Kidney (tissue), 14 donors: ENCODE data around the gene CCDC138. TPM values are rescaled to one million over a fixed set of nuclear protein-coding genes. Genes with fewer than 3 reads are reported as not detected.
A peak's percentile ranks its signal among the peaks of the same experiment; 100 is the strongest.

Experiments
- DNase-seq, 5 donors: peaks; one replicate each; pipeline ENCODE4 v3.0.0-alpha.2; 2013 to 2020
- FAIRE-seq: peaks from 2 replicates; lab custom pipeline; 2012; peaks lifted over from hg19 to GRCh38; lab: Jason Lieb, UNC
- H3K27ac ChIP-seq, 2 donors: one replicate each; pipeline ENCODE4 v1.7.0; 2013; ENCODE audit warnings: low read depth in 2 of 2, low read length in 2 of 2, inconsistent platforms in 1 of 2
- H3K27me3 ChIP-seq: one replicate; pipeline ENCODE4 v1.7.1; 2013; ENCODE audit warnings: low read length, inconsistent platforms; ENCODE audit not compliant: control insufficient read depth, insufficient read depth
- H3K36me3 ChIP-seq, 3 donors: one replicate each; pipeline versions ENCODE4 v1.7.0 to v1.7.1; 2013; ENCODE audit warnings: low read length in 3 of 3, control low read depth in 1 of 3, inconsistent platforms in 1 of 3; ENCODE audit not compliant: insufficient read depth in 3 of 3, control insufficient read depth in 2 of 3
- H3K4me1 ChIP-seq, 3 donors: one replicate each; pipeline versions ENCODE4 v1.7.0 to v1.7.1; 2013; ENCODE audit warnings: low read length in 3 of 3, inconsistent platforms in 1 of 3, low read depth in 1 of 3; ENCODE audit not compliant: control insufficient read depth in 2 of 3, insufficient read depth in 2 of 3
- H3K4me3 ChIP-seq, 3 donors: one replicate each; pipeline versions ENCODE4 v1.7.0 to v1.8.1; 2013; ENCODE audit warnings: low read length in 3 of 3, control low read depth in 1 of 3, inconsistent platforms in 1 of 3
- H3K9ac ChIP-seq, 3 donors: one replicate each; pipeline versions ENCODE4 v1.7.0 to v1.7.1; 2013; ENCODE audit warnings: low read length in 3 of 3, control low read depth in 1 of 3, inconsistent platforms in 1 of 3
- H3K9me3 ChIP-seq, 3 donors: one replicate each; pipeline versions ENCODE4 v1.7.0 to v1.7.1; 2013; ENCODE audit warnings: low read length in 3 of 3, control low read depth in 1 of 3, inconsistent platforms in 1 of 3; ENCODE audit not compliant: control insufficient read depth in 2 of 3, insufficient read depth in 1 of 3
- intact Hi-C: fragments of 100-400 bp; cut with DNase I; formaldehyde crosslinking; loops from one replicate; pipeline ENCODE4 v1.11.1; 2022
- polyA plus RNA-seq: library from polyadenylated mRNA; stranded (reverse); fragments of 350-450 nt; fragmentation: Illumina TruSeq; extraction: RNeasy Lipid Tissue Mini Kit (QIAGEN cat#74804); gene quantifications from one replicate; pipeline ENCODE4 v1.2.3, GENCODE V29; 2014; ENCODE audit warnings: low read depth, low replicate concordance; ENCODE audit not compliant: insufficient read depth
- total RNA-seq: library from RNA; stranded (reverse); fragmentation: NEBNext Ultra II Directional; extraction: Animal tissue kit (Norgen Biotek cat#: 25700); gene quantifications from one replicate; pipeline ENCODE4 v1.2.1, GENCODE V29; 2021
- TF ChIP-seq, protein P1 (sequence below): IDR thresholded peaks from 3 replicates; pipeline ENCODE4 v1.5.1; 2012; ENCODE audit warnings: mild to moderate bottlenecking, moderate library complexity, borderline replicate concordance; ENCODE audit not compliant: insufficient read depth; ENCODE audit errors: extremely low read depth
- donor health status: control.
- donor health status: control.
- donor health status: control.
- donor health status: control.
- donor health status: control.
- donor health status: DM: yes; HTN: yes; CAD: no.
- donor health status: Normal renal cell carcinoma (clear cell type).

Gene CCDC138
- total and polyA plus RNA-seq, 2 donors from 2014 or later = 1.3 to 3.2 TPM

DNA sequence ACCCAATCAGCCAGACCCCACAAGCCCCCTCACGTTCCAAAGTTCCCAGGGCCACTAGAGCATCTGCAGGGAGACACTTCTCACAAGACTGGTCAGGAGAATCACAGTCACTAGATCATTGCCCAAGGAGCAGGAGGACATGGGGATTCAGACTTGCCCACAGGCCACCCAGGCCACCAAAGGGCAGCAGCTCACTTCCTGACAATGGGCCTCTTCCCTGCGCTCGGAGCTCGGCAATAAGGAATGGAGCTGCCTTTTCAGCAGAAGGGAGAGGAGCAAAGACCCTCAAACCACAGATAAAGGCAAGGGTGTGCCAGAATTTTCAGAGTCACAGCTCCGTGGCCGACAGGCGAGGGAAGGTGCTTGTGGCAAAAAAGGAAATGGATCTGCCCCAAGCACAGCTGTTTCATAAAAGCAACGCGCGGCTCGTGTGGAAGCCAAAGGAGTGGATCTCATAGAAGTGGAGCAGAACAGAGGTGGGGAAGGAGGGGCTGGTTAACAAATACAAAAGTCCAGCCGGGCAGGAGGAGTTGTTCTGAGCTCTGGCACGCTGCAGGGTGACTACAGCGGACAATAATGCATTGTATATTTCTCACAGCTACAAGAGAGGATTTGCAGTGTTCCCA, 130.3 kb downstream of the CCDC138 start:
- FAIRE-seq (no peak), DNase-seq (peak in 3 of 5 donors; percentile 33 to 53 (median 52))
- Histone ChIP-seq H3K9me3 (no peaks in the 10 kb centered on the region), H3K27me3 (no peaks in the 10 kb centered on the region), H3K4me1 (no peaks in the 10 kb centered on the region), H3K9ac (no peak overlapping the region), H3K36me3 (no peaks in the 10 kb centered on the region), H3K27ac (no peak overlapping the region), H3K4me3 (no peak overlapping the region)
- intact Hi-C loops = no loop called here
- TF ChIP-seq, protein P1, sequence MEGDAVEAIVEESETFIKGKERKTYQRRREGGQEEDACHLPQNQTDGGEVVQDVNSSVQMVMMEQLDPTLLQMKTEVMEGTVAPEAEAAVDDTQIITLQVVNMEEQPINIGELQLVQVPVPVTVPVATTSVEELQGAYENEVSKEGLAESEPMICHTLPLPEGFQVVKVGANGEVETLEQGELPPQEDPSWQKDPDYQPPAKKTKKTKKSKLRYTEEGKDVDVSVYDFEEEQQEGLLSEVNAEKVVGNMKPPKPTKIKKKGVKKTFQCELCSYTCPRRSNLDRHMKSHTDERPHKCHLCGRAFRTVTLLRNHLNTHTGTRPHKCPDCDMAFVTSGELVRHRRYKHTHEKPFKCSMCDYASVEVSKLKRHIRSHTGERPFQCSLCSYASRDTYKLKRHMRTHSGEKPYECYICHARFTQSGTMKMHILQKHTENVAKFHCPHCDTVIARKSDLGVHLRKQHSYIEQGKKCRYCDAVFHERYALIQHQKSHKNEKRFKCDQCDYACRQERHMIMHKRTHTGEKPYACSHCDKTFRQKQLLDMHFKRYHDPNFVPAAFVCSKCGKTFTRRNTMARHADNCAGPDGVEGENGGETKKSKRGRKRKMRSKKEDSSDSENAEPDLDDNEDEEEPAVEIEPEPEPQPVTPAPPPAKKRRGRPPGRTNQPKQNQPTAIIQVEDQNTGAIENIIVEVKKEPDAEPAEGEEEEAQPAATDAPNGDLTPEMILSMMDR = no peak

DNA sequence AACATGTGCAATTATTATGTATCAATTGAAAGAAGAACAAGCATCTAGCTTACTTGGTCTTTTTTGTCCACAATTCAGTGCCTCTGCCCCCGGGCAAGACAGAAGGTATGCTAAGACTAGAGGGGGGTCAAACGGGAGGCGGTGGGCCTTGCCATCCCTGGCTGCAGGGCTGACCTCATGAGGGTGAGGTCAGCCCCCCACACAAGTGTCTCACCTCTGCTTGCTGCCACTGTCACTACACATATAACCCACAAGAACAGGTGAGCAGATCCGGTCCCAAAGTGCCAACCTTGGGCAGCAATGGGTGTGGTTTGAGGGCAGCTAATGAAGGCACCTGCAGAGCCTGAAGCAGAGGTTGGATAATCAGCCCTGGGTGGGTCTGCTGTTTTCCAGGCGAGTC, 131.0 kb downstream of the CCDC138 start:
- FAIRE-seq (no peak), DNase-seq (peak in 1 of 5 donors; percentile 31)
- Histone ChIP-seq H3K4me3 (no peak overlapping the region), H3K27me3 (no peaks in the 10 kb centered on the region), H3K9ac (no peak overlapping the region), H3K36me3 (no peaks in the 10 kb centered on the region), H3K9me3 (no peaks in the 10 kb centered on the region), H3K4me1 (no peaks in the 10 kb centered on the region), H3K27ac (no peak overlapping the region)
- intact Hi-C loops = no loop called here
- TF ChIP-seq, protein P1 = no peak

DNA sequence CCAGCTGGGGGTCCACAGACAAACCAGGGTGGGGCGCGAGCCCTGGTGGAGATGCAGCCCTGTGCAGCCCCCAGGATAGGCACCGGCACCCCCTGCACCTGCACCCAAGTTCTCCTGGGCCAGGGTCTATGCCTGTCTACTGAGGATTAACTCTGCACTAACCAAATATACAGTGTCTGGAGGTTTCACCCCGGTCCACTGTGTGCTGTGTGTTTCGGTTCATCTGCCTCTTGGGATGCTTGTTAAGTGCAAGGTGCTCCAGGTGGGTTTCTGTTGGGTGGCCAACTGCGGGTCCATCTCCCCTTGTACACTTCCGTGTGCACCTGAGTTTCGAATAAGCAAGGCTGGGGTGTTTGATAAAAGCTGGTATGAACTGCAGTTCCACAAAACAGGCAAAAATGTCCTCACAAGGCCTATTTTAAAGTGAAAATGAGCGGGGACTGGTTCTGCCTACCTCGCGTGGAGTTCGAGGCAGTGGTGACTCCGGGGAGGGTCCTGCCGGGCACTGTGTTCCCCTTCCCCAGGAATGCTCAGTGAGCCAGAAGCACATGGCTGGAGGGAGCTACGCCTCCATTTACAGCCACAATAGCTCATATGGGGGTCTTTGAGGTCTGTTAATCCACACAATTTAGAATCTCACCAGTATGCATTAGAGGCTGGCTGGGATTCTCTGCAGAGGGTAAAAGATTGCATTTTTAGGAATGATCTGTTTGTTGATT, 131.7 kb downstream of the CCDC138 start:
- H3K27ac ChIP-seq = no peak overlapping the region
- H3K9me3 ChIP-seq = no peaks in the 10 kb centered on the region
- H3K4me3 ChIP-seq = no peak overlapping the region
- no peak overlapping the region for H3K9ac ChIP-seq
- no peak for FAIRE-seq
- H3K4me1 ChIP-seq = no peaks in the 10 kb centered on the region
- H3K36me3 ChIP-seq = no peaks in the 10 kb centered on the region
- DNase-seq = no peak
- TF ChIP-seq, protein P1 = no peak
- intact Hi-C loops = no loop called here
- H3K27me3 ChIP-seq = no peaks in the 10 kb centered on the region
